SU-DHL-6 (cell line): ENCODE results near the gene SLC9A9.

ENCODE experiments used
- CTCF ChIP-seq: fragments of 200-600 bp; sonication (generic); IDR thresholded peaks from one replicate; pipeline ENCODE4 v1.5.1; 2017; ENCODE audit warnings: antibody characterized with exemption, mild to moderate bottlenecking, low read length, moderate library complexity; ENCODE audit not compliant: insufficient read depth, poor library complexity, severe bottlenecking
- EZH2phosphoT487 ChIP-seq: fragments of 200-600 bp; sonication (generic), shearing (Covaris generic); conservative IDR thresholded peaks from 2 replicates; pipeline ENCODE4 v1.6.1; 2018; ENCODE audit warnings: mild to moderate bottlenecking, antibody characterized with exemption, low read length, moderate library complexity, mixed read lengths

GRCh38 chr3:143634427-143634826, 213.8 kb downstream of the SLC9A9 start:
- no peak for TF ChIP-seq CTCF
- TF ChIP-seq EZH2phosphoT487 = no peak
